GM21717 (cell line): Measurements from ENCODE around the gene PTPN7.
"Not testable (repeated sequence)": the region's sequence is repeated elsewhere in the genome, so short reads cannot be mapped to it uniquely, and the experiment has no call there.

ENCODE experiments used
- ATAC-seq: cut with Tn5 transposase; IDR thresholded peaks from one replicate; pipeline ENCODE4 v1.9.1; 2021; ENCODE audit warnings: mild to moderate bottlenecking, moderate library complexity; ENCODE audit not compliant: unreplicated experiment

Gene PTPN7

GRCh38 chr1:202189918-202190715 lies 29.7 kb upstream of the PTPN7 start:
- ATAC-seq, result no peak

DNA sequence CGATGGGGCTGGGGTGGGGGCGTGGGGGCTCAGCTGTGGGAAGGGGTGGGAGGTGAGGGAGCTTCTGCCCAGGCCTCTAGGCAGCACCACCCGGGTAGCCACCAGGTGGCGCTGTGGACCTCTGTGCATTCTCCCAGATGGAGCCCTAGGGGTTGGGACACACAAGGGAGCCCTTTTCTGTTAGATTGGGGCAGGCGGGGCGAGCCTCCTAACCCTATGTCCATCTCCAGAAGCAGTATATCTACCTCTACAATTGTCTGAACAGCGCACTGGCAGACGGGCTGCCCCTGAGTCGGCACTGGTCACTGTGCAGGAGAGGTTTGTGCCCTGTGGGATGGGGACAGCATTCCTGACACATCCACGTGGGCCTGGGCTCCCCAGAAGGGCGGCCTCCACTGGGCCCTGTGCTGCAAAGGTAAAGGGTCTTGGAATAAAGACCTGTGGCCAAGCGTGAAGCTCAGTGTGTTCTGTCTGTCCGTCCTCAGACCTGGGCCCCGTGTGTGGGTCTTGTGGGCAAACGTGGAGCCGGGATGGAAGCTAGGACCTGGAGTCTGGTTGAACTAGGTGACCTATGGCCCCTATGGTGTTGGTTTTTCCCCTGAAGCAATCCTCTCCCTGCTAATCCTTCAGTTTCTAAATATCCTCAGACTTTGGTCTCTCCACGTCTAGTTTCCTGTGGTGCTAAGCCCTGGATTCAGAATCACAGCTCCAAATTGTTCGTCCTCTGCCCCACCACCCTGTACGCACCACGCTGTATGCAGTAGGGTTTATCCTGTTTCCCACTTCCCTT lies 28.8 kb upstream of the PTPN7 start:
- no peak for ATAC-seq

DNA sequence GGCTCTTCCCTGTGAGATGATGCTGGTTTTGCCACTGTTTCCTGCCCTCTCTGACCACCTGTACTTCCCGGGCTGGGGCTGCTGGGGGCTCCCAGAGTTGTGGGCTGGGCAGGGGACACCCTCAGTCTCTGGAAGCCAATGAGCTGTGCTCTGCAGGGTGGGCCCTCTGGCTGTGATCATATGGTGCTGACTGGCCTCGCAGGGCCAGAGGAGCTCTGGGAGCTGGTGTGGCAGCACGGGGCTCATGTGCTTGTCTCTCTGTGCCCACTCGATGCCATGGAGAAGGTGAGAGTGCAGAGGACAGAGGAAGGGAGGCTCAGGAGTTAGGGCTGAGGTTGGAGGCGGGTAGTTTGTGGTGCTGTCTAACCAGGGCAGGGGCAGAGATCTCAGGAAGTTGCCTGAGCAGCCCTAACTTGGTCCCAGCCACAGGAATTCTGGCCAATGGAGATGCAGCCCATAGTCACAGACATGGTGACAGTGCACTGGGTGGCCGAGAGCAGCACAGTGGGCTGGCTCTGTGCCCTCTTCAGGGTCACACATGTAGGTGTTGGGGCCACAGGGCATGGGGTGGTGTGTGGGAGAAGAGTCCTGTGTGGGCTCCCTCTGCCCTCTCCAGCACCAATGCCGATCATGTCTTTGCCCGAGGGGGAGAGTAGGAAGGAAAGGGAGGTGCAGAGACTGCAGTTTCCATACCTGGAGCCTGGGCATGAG lies 27.4 kb upstream of the PTPN7 start:
- ATAC-seq, result no peak

DNA sequence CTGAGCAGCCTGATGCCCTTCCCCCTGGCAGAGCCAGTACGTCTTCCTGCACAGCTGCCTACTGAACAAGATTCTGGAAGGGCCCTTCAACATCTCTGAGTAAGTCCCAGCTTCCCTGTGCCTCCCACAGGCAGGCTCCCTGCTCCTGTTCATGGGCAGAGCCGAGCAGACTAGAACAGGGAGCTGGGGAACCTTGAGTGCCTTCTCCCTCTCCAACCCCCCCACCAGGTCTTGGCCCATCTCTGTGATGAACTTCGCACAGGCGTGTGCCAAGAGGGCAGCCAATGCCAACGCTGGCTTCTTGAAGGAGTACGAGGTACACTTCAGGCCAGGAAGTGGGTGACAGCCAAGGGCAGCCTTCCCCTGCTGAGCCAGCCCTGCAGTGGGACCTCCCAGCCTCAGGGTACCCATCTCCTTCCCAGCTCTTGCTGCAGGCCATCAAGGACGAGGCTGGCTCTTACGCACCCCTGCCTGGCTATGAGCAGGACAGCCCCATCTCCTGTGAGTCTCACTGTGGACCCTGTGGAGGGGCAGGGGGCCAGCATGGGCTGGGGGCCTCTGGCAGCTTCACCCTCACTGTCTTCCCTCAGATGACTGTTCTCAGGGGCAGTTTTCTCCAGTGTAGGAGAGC lies 26.8 kb upstream of the PTPN7 start:
- no peak for ATAC-seq

DNA sequence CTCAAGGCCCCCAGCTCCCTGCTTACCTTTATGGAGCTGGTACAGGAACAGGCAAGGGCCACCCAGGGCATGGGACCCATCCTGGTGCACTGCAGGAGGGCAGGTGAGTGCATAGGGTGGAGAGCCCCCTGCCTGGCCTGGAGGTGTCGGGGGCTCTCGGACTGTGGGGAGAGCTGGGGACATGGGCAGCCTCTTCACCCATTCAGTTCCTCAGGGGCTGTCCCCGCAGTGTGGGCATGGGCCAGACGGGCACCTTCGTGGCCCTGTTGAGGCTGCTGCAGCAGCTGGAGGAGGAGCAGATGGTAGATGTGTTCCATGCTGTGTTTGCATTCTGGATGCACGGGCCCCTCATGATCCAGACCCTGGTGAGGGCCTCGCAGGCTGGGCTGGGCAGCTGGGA lies 25.9 kb upstream of the PTPN7 start:
- no peak for ATAC-seq

DNA sequence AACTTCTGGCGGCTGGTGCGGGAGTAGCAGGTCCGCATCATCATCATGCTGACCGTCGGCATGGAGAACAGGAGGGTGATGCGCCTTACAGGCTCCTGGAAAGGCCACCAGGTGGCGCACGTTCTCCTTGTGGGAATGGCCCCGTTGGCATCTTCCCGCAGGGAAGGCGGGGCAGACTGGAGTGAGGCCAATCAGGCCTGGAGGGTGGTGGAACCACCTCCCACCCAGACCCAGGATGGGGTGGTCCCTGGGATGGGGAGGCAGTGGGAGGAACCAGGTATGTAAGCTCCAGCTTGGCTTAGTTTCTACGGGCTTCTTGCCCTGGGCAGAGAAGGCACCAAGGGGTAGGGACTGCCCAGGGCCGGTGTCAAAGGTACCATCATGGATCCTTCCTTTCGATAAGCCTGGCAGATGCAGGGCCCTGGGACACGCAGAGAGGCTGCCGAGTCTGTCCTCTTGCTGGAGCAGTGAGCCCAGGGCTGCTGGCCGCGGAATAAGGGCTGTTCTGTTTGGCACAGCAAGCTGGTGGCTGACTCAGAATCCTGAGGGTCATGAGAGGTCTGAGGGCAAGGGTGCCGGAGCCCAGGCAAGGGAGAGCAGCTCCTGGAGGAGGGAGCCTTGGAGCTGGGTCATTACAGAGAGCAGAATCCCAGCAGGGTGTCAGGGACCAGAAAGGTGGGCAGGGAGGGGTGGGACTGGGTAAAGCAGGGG lies 24.5 kb upstream of the PTPN7 start:
- no peak for ATAC-seq

- ATAC-seq, result no peak
These were observed 21.9 kb upstream of the PTPN7 start for GRCh38 chr1:202182040-202182877.

DNA sequence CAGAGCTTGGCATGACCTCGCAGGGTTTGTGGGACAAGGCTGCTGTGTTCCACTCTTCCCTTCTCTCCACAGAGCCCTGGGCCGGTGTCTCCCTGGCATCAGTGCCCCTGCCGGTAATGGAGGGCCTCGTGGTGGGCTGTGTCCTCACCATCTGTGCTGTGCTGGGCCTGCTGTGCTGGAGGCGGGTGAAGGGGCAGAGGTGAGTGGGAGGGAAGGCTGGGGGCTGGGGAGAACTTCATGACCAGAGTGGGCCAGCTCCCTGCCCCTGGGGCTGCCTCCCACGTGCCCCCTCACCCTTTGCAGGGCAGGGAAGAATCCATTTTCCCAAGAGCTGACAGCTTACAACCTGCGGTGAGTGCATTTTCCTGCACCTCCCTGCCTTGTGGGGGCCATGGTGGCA lies 21.2 kb upstream of the PTPN7 start:
- no peak for ATAC-seq

DNA sequence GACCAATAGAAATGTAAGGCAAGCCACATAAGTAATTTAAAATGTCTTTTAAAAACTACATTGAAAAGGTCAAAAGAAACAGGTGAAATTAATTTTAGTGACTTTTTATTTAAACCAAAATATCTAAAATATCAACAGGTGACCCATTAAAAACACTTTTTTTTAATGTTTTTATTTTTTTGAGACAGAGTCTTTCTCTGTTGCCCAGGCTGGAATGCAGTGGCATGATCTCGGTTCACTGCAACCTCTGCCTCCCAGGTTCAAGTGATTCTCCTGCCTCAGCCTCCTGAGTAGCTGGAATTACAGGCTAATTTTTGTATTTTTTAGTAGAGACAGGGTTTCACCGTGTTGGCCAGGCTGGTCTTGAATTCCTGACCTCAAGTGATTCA lies 20.3 kb upstream of the PTPN7 start:
- not testable (repeated sequence) for ATAC-seq

GRCh38 chr1:202179828-202180750 lies 19.7 kb upstream of the PTPN7 start:
- no peak for ATAC-seq

DNA sequence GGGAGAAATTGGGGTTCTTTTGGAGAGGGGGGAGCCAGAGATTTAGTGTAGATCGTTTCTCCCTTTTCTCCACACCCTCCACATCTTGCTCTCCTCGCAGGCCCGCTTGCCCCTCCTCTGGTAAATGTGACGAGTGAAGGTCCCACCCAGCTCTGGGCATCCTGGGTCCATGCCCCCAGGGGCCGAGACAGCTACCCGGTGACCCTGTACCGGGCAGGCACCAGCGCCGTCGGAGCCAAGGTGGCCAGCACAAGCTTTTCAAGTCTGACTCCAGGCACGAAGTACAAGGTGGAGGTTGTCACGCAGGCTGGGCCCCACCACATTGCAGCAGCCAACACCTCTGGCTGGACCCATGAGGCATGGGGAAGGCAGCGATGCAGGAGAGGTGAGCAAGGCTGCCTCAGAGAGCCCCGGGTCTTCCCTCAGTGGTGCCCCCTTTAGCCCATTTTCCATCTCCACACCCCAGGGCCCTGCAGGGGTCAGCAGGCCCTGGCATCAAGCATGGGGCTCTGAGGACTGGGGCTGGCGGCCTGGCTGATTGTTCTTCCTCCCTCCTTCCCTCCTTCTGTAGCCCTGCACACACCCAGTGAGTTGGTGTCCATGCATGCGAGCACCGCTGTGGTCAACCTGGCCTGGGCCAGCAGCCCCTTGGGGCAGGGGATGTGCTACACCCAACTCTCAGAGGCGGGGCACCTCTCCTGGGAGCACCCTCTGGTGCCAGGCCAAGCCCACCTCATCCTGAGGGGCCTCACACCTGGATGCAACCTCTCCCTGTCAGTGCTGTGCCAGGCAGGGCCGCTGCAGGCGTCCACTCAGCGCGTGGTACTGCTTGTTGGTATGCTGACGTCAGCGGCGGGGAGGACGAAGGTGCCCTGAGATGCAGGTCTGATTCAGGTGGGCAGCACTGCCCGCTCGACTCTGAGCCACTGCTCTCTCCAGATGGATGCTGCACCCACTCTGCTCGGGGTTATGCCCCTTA lies 16.8 kb upstream of the PTPN7 start:
- ATAC-seq, result no peak

DNA sequence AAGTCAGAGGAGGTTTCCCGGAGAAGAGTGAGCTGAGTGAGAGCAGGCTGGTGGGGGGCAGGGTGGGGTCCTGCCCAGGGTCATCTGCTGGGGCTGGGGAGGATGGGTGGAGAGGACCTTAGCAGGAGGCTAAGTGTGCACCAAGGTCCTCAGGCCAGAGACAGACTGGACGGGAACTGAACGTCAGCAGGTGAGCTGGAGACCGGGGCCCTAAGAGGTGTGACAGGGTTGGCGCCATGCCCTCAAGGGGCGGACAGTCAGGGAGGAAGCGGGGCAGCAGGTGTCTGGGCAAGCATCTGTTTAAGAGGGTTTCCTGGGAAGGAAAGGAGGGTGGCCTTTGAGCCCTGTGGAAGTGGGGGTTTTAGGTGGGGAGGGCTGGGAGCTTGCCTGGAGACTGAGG lies 13.6 kb upstream of the PTPN7 start:
- no peak for ATAC-seq

GRCh38 chr1:202172015-202172355 lies 11.6 kb upstream of the PTPN7 start:
- ATAC-seq, result no peak

DNA sequence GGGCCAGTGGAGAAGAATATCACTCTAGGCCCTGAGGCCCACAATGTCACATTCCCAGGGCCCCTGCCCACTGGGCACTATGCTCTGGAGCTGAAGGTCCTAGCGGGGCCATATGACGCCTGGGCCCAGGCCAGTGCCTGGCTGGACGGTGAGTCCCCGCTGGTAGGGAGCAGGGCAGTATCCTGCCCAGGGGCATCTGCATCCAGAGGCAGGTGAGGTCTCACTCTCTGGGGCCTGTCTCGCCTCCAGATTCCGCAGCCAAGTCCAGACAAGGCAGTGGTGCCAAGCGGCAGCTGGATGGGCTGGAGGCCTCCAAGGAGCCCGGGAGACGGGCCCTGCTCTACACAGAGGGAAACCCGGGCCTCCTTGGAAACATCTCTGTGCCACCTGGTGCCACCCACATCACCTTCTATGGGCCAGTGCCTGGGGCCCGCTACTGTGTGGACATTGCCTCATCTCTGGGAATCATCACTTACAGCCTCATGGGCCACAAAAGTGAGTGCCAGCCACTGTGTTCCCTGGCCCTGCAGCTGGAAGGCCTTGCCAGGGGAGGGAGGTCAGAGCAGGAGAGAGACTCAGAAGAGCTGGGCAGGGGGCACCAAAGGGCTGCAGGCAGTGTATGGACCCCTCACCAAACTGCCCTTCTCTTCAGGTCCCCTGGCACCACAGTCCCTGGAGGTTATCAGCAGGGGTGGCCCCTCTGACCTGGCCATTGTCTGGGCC lies 11.1 kb upstream of the PTPN7 start:
- no peak for ATAC-seq

DNA sequence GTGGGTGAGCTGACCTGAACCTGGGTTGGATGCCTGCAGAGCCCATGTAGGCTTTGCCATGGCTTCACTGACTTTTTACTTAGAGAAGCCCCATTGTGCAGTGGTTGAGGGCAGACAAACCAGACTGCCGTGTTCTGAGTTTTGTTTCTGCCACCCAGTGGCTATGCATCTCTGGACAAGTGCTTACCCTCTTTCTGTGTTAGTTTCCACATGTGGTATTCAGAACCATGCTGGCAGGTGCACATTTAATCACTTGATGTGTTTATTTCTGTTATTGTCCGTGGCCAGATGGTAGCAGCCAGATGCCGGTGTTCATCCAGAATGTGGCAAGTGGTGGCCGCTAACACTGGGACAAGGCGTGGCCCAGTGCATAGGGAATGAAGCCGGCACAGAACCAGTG lies 10.3 kb upstream of the PTPN7 start:
- ATAC-seq, result no peak

DNA sequence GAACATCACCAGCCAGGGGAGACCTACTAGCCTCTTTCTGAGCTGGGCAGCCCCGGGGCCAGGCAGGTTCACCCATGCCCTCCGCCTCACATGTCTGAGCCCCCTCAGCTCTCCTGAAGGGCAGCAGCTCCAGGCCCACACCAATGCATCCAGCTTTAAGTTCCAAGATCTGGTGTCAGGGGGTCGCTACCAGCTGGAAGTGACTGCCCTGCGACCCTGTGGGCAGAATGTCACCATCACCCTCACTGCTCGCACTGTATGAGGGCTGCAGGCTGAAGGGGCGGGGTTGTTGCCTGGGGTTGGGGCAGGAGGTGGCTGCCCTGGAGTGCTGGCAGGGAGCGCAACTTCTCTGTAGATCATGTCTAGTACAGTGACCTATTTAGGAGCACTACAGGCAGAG lies 8.5 kb upstream of the PTPN7 start:
- ATAC-seq, result no peak
